GM12874 (cell line): ENCODE results near the gene PRR16.

ENCODE experiments used
- CTCF ChIP-seq: IDR thresholded peaks from 2 replicates; pipeline ENCODE4 v1.5.1; 2011; ENCODE audit warnings: low read depth, mild to moderate bottlenecking, control low read depth, low read length, moderate library complexity; ENCODE audit not compliant: insufficient read depth

PRR16 gene

GRCh38 chr5:120465436-120465961 lies 1.4 kb downstream of the PRR16 start:
- no peak for TF ChIP-seq CTCF

GRCh38 chr5:120466341-120467006 lies 2.4 kb downstream of the PRR16 start:
- TF ChIP-seq CTCF, result no peak

GRCh38 chr5:120471971-120472370 lies 7.9 kb downstream of the PRR16 start:
- TF ChIP-seq CTCF, result no peak

GRCh38 chr5:120472911-120473310 lies 8.8 kb downstream of the PRR16 start:
- no peak for TF ChIP-seq CTCF

GRCh38 chr5:120473332-120473731 lies 9.2 kb downstream of the PRR16 start:
- TF ChIP-seq CTCF, result no peak

- no peak for TF ChIP-seq CTCF
Observed at GRCh38 chr5:120476063-120476462, 12.0 kb downstream of the PRR16 start.

- TF ChIP-seq CTCF, result no peak
Observed at GRCh38 chr5:120479066-120479465, 15.0 kb downstream of the PRR16 start.
